HG02759 (cell line): ENCODE measurements around the gene FGF12.

Experiments used
- ATAC-seq: cut with Tn5 transposase; IDR thresholded peaks from one replicate; pipeline ENCODE4 v1.9.1; 2021; ENCODE audit warnings: mild to moderate bottlenecking, moderate library complexity; ENCODE audit not compliant: unreplicated experiment

The FGF12 gene

GRCh38 chr3:192365571-192365970, 361.8 kb downstream of the FGF12 start:
- ATAC-seq: no peak

GRCh38 chr3:192364316-192364715, 363.0 kb downstream of the FGF12 start:
- no peak for ATAC-seq

- no peak for ATAC-seq
Observed at GRCh38 chr3:192354687-192355086, 372.7 kb downstream of the FGF12 start.

GRCh38 chr3:192352142-192352541, 375.2 kb downstream of the FGF12 start:
- ATAC-seq: no peak

- no peak for ATAC-seq
Observed at GRCh38 chr3:192351441-192351840, 375.9 kb downstream of the FGF12 start.

GRCh38 chr3:192340031-192340430, 387.3 kb downstream of the FGF12 start:
- ATAC-seq: no peak

GRCh38 chr3:192339214-192339613, 388.1 kb downstream of the FGF12 start:
- ATAC-seq: no peak

GRCh38 chr3:192336286-192336685, 391.1 kb downstream of the FGF12 start:
- ATAC-seq: no peak

- ATAC-seq: no peak
Observed at GRCh38 chr3:192332386-192333291, 394.7 kb downstream of the FGF12 start.

GRCh38 chr3:192331749-192332385, 395.5 kb downstream of the FGF12 start:
- ATAC-seq: no peak

- ATAC-seq: no peak
Observed at GRCh38 chr3:192326656-192327055, 400.7 kb downstream of the FGF12 start.

GRCh38 chr3:192317564-192317963, 409.8 kb downstream of the FGF12 start:
- ATAC-seq: no peak

- ATAC-seq: no peak
Observed at GRCh38 chr3:192313605-192314004, 413.7 kb downstream of the FGF12 start.

- ATAC-seq: no peak
Observed at GRCh38 chr3:192307631-192308030, 419.7 kb downstream of the FGF12 start.

- no peak for ATAC-seq
Observed at GRCh38 chr3:192303235-192303634, 424.1 kb downstream of the FGF12 start.

GRCh38 chr3:192302721-192303120, 424.6 kb downstream of the FGF12 start:
- no peak for ATAC-seq

- ATAC-seq: no peak
Observed at GRCh38 chr3:192299921-192300320, 427.4 kb downstream of the FGF12 start.

- ATAC-seq: no peak
Observed at GRCh38 chr3:192296845-192297244, 430.5 kb downstream of the FGF12 start.

GRCh38 chr3:192284443-192285072, 442.8 kb downstream of the FGF12 start:
- no peak for ATAC-seq

GRCh38 chr3:192281207-192281880, 446.0 kb downstream of the FGF12 start:
- no peak for ATAC-seq

GRCh38 chr3:192279664-192280063, 447.7 kb downstream of the FGF12 start:
- no peak for ATAC-seq
